NCI-H2029 treated with DMSO at 0.1 percent for 48 hours (cell line): ENCODE results near the gene AQP5.

Experiments used
- DNase-seq: peaks from one replicate; lab custom pipeline; 2025; lab: John Stamatoyannopoulos, UW

The AQP5 gene

DNA sequence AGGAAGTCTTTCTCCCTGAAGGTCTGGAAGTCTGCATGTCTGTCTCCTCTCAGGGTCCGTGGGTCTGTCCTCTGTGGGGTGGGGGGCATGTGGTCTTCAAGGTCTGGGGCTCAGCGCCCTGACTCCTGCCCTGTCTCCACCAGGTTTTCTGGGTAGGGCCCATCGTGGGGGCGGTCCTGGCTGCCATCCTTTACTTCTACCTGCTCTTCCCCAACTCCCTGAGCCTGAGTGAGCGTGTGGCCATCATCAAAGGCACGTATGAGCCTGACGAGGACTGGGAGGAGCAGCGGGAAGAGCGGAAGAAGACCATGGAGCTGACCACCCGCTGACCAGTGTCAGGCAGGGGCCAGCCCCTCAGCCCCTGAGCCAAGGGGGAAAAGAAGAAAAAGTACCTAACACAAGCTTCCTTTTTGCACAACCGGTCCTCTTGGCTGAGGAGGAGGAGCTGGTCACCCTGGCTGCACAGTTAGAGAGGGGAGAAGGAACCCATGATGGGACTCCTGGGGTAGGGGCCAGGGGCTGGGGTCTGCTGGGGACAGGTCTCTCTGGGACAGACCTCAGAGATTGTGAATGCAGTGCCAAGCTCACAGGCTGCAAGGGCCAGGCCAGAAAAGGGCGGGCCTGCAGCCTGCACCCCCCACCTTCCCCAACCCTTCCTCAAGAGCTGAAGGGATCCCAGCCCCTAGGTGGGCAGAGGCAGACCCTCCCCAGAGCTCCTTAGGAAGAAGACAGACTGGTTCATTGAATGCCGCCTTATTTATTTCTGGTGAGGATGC is 3.4 kb downstream of the AQP5 start:
- no peak for DNase-seq

- no peak for DNase-seq
Measured at GRCh38 chr12:49965836-49966235, 4.2 kb downstream of the AQP5 start.

DNA sequence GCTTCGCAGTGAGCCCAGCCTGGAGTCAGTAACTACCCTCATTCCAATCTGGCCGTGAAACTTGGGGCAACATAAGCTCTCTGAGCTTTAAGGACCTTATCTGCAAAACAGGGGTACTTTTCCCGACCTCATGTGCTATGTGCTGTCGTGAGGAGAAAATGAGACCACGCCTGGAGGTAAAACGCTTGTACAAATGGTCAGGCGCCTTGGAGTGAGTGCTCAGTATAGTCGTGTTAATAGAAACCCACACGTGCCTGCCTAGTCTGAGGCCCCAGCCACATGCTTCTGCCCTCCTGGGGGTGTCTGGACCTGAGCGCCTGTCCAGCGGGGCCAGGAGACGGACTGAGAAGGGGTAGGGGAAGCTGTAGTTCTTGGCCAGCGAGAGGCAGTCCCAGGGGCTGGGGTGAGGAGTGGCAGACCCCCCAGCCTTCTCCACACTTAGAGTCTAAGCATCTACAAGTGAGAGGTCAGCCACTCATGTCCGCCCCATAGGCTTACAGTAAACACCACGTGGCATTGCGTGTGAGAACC is 4.9 kb downstream of the AQP5 start:
- DNase-seq, result no peak

DNA sequence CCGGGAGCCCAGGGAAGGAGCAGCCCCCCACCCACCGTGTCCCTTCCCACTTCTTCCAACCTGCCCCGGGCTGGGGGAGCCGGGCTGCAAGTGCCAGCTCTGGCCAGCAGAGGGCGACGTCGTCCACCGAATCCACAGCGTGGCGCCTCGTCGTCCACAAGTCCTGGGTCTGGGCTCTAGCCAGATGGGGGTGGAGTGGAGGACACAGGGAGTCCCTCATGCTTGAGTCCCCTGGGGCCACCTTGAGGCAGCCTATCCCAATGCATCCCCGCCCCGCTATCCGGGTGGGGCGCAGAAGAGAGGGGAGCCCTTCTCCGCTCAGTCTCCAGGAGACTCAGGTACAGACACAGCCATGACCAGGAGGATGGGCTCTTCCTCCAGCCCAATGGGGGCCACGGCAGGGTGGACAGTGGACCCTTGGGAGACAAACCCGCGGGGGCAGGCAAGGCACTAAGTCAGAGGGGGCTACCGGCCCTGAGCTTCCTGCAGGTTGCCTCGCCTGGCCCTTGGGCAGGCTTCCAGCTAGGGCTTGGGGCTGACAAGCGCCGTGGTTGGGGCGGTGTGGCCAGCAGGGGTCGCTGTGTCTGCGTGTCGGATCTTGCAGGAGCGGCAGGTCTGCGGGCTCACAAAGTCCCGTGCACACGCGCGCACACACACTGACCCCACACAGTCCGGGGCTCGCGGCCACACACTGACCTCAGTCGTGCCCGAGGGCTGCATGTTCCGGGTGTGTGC is 5.5 kb downstream of the AQP5 start:
- DNase-seq, result peak; percentile 35

- no peak for DNase-seq
Measured at GRCh38 chr12:49967777-49968250, 6.1 kb downstream of the AQP5 start.

GRCh38 chr12:49968471-49968870 is 6.8 kb downstream of the AQP5 start:
- DNase-seq, result no peak

GRCh38 chr12:49969027-49969426 is 7.4 kb downstream of the AQP5 start:
- no peak for DNase-seq

GRCh38 chr12:49969651-49970429 is 8.2 kb downstream of the AQP5 start:
- no peak for DNase-seq

DNA sequence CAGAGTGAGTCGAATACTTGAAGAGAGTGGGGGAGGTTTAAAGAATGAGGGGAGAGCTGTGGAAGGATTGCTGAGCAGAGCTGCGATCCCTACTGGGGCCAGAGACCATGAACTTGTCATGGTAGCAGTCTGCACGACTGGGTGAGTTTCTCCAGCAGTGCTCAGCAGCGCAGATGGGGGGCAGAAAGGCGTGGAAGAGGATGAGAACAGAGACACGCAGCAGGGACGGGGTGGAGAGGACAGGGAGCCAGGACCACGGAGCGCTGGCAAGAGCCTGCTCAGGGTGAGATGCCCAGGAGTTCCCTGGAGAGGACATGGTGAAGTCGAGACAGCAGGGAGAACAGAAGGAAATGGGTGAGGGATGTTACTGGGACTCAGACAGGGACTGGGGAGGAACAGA is 9.0 kb downstream of the AQP5 start:
- no peak for DNase-seq

DNA sequence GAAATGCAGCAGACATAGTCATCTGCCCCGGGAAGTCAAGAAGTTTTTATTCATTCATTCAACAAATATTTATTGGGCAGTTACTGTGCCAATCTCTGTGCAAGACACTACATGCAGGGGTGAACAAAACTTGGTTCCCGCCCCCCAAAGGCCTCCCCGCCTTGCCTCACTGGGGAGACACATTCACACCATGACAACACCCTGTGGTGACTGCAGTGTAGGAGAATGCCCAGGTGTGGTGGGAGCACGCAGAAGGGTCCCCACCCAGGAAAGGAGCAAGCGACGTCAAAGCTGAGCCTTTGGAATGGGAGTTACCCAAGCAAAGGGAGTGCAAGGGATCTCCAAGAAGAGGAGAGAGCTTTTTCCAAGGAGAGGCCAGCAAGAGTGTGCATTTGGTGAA is 9.5 kb downstream of the AQP5 start:
- no peak for DNase-seq

- DNase-seq, result no peak
Measured at GRCh38 chr12:49972129-49972528, 10.5 kb downstream of the AQP5 start.

GRCh38 chr12:49972641-49973360 is 11.1 kb downstream of the AQP5 start, which contains the start of gene AQP6:
TSS of gene AQP6 (plus strand) at chr12:49972947. CDS start at chr12:49973174, 227 bp downstream.
- no peak for DNase-seq

DNA sequence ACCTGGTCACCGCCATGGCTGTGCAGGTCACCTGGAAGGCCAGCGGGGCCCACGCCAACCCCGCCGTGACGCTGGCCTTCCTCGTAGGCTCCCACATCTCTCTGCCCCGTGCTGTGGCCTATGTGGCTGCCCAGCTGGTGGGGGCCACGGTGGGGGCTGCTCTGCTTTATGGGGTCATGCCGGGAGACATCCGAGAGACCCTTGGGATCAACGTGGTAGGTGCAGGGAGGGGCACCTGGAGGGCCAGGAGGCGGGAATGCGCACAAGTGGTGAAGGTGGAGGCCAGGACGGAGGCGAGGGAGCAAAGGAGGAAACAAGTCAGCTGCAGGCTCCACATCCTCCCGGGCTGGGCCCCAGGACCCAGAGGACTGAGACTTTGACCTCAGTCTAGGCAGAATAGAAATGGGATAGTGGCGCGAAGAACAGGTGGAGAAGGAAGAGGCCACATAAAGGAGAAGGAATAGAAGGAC is 11.7 kb downstream of the AQP5 start:
- DNase-seq, result no peak

DNA sequence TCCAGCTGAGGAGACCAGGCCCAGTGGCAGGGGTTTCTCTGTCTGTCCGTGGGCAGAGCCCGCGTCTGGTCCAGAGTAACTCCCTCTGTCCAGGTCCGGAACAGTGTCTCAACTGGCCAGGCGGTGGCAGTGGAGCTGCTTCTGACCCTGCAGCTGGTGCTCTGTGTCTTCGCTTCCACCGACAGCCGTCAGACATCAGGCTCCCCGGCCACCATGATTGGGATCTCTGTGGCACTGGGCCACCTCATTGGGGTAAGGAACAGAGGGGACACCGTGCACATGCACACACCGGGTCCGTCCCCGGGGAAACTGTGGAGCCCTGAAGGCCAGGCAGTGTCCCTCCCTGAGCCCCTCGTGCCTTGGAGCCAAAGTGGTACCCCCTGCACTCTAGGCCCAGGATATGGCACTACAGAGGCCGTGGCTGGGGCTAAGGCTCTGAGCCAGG is 12.6 kb downstream of the AQP5 start:
- no peak for DNase-seq

DNA sequence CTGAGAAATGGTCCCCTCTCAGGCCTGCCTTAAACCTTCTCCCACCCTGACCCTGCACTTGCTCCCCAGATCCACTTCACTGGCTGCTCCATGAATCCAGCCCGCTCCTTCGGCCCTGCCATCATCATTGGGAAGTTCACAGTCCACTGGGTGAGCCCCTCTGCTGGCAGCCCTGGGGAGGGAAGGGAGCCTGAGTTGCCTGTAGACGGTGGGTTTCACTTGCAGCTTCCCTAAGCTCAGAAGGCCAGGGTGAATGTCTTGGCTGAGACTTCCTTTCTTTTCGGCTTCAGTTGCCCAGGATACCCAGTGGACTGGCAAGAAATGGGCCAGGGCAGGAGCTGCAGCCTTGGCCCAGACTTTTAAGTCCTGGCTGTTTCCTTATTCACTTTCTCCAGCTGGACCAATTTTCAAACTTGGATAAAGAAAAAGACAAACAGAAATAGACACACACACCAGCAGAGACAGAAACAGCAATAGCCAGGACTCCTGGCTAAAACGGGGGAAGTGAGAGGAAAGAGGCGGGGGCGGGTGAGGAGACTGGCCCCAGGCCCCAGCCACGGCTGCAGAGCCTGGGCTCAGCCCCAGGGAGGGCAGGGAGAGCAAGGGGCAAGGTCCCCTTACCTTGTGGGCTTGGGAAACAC is 13.1 kb downstream of the AQP5 start:
- DNase-seq, result no peak

DNA sequence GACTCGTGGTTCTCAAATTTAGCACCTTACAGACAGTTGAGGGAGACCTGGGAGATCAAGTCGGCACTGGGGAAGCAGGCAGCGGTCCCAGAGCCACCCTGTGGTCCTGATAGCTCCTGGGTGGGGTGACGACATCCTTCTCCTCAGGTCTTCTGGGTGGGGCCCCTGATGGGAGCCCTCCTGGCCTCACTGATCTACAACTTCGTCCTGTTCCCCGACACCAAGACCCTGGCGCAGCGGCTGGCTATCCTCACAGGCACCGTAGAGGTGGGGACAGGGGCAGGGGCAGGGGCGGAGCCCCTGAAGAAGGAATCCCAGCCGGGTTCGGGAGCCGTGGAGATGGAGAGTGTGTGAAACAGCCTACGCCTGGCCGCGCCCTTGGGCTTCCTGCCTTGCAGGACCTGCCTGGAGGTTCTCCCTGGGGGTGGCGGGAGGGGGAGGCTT is 13.7 kb downstream of the AQP5 start:
- DNase-seq, result no peak

DNA sequence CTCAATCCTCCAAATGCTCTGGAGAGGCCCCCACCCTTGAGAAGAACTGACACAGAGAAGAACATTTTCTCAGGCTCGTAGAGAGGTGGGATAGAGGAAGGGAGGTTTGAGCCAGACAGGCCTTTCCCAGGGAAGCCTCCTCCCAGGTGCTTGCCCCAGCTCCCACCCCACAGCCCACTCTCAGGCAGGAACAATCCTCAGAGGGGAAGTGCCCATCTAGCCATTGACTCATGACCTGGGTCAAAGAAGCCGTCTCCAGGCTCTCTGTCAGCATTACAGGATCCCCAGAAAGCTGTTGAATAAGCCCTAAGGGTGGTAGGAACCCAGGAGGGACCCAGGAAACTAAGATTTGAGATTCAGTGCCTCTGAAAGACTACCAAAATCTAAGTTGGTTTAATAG is 14.9 kb downstream of the AQP5 start:
- no peak for DNase-seq

DNA sequence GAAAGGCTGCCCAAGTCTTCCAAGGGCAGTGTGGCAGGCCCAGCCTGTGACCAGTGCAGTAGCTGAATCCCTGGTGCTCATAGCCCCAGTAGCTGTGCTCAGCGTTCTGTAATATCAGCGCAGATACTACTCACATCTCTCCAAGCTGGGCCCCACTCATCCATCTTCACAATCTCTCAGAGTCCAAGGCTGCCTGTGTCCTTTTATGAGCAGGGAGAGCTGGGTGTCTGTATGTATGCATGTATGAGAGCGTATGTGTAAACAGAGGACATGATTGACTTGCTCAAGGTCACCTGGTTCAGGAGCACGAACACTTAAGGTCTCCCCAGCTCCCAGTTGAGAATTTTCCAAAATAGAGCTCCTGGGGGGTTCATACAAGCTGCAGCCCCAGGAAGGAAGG is 16.5 kb downstream of the AQP5 start:
- DNase-seq, result no peak

DNA sequence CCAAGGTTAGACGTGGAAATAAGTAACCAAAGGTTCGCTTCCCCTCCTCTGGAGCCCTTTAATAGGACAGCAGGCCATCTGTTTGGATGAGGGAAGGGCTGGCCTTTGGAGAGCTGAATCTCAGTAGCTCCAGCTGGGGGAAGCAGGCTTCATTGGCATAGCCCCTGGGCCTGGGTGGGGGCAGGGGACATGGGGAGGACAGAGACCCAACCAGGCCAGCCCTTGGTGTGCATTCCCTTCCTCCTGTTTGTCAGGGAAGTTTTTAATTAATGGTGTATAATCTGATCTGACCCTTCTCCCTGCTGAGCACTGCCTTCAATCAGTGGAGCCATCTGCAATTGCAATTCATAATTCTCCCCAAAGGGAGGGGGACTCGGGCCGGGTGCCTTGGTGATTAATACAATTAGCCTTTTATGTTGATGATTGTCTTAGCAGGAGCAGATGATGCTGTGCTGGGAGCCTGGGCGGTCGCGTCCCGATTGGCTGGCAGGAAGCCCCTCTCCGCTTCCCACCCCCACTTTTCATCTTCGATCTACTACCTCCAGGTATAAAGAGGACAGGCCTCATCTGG is 17.4 kb downstream of the AQP5 start:
- DNase-seq, result no peak

GRCh38 chr12:49979791-49980190 is 18.1 kb downstream of the AQP5 start:
- DNase-seq, result no peak
